H9 (cell line): ENCODE measurements around the gene PTPN11. TPM values are rescaled to one million over a fixed set of nuclear protein-coding genes. Genes with fewer than 3 reads are reported as not detected.
A peak's percentile ranks its signal among the peaks of the same experiment; 100 is the strongest.

Experiments
- DNase-seq: peaks from one replicate; pipeline ENCODE4 v3.0.0-alpha.2; 2017
- H2AFZ ChIP-seq: one replicate; pipeline ENCODE4 v1.6.1; 2013; ENCODE audit warnings: mild to moderate bottlenecking, low read length, control low read depth, moderate library complexity
- H2AK5ac ChIP-seq: 2 replicates; pipeline ENCODE4 v1.6.1; 2013; ENCODE audit warnings: low read length, control low read depth, mixed read lengths; ENCODE audit not compliant: insufficient read length
- H2BK120ac ChIP-seq: one replicate; pipeline ENCODE4 v1.6.1; 2013; ENCODE audit warnings: low read depth, mild to moderate bottlenecking, low read length, control low read depth, inconsistent platforms; ENCODE audit not compliant: poor library complexity, severe bottlenecking
- H2BK12ac ChIP-seq: 2 replicates; pipeline ENCODE4 v1.6.1; 2013; ENCODE audit warnings: low read length, control low read depth, mixed read lengths, low read depth; ENCODE audit not compliant: insufficient read length
- H2BK15ac ChIP-seq: 2 replicates; pipeline ENCODE4 v1.6.1; 2013; ENCODE audit warnings: low read depth, low read length, control low read depth
- H2BK20ac ChIP-seq: one replicate; pipeline ENCODE4 v1.6.1; 2013; ENCODE audit warnings: low read depth, mild to moderate bottlenecking, low read length, control low read depth, inconsistent platforms; ENCODE audit not compliant: poor library complexity, severe bottlenecking
- H2BK5ac ChIP-seq: 2 replicates; pipeline ENCODE4 v1.6.1; 2013; ENCODE audit warnings: low read length, control low read depth, mixed read lengths; ENCODE audit not compliant: insufficient read length
- H3K14ac ChIP-seq: 2 replicates; pipeline ENCODE4 v1.6.1; 2013; ENCODE audit warnings: low read length, control low read depth; ENCODE audit not compliant: insufficient read depth
- H3K18ac ChIP-seq: 2 replicates; pipeline ENCODE4 v1.6.1; 2013; ENCODE audit warnings: low read depth, mild to moderate bottlenecking, mixed read lengths, low read length, control low read depth; ENCODE audit not compliant: insufficient read length
- H3K23ac ChIP-seq: 2 replicates; pipeline ENCODE4 v1.6.1; 2013; ENCODE audit warnings: low read length, control low read depth, mixed read lengths, low read depth; ENCODE audit not compliant: insufficient read length
- H3K23me2 ChIP-seq: 2 replicates; pipeline ENCODE4 v1.6.1; 2013; ENCODE audit warnings: low read depth, mild to moderate bottlenecking, mixed read lengths, low read length, control low read depth; ENCODE audit not compliant: insufficient read length, poor library complexity, severe bottlenecking
- H3K27ac ChIP-seq: 2 replicates; pipeline ENCODE4 v1.5.1; 2013; ENCODE audit warnings: low read length, control low read depth, mixed read lengths, low read depth; ENCODE audit not compliant: insufficient read length
- H3K27me3 ChIP-seq: 2 replicates; pipeline ENCODE4 v1.6.1; 2013; ENCODE audit warnings: low read length, control low read depth, inconsistent platforms; ENCODE audit not compliant: insufficient read depth
- H3K4ac ChIP-seq: 2 replicates; pipeline ENCODE4 v1.6.1; 2013; ENCODE audit warnings: low read depth, mild to moderate bottlenecking, control low read depth, inconsistent platforms, low read length, moderate library complexity
- H3K4me1 ChIP-seq: 2 replicates; pipeline ENCODE4 v1.6.1; 2013; ENCODE audit warnings: low read length, control low read depth, inconsistent platforms; ENCODE audit not compliant: insufficient read depth
- H3K4me2 ChIP-seq: 2 replicates; pipeline ENCODE4 v1.6.1; 2013; ENCODE audit warnings: low read length, control low read depth, mixed read lengths; ENCODE audit not compliant: insufficient read length, insufficient read depth
- H3K56ac ChIP-seq: 2 replicates; pipeline ENCODE4 v1.6.1; 2013; ENCODE audit warnings: low read depth, mild to moderate bottlenecking, mixed read lengths, low read length, control low read depth; ENCODE audit not compliant: insufficient read length
- H3K79me1 ChIP-seq: 2 replicates; pipeline ENCODE4 v1.6.1; 2013; ENCODE audit warnings: low read depth, mild to moderate bottlenecking, moderate library complexity, low read length, control low read depth, inconsistent platforms; ENCODE audit not compliant: insufficient read depth, poor library complexity, severe bottlenecking
- H3K79me2 ChIP-seq: 2 replicates; pipeline ENCODE4 v1.6.1; 2013; ENCODE audit warnings: low read length, control low read depth, inconsistent platforms; ENCODE audit not compliant: insufficient read depth
- H3K9ac ChIP-seq: 2 replicates; pipeline ENCODE4 v1.6.1; 2013; ENCODE audit warnings: low read length, control low read depth, mixed read lengths; ENCODE audit not compliant: insufficient read length; ENCODE audit errors: extremely low read depth
- H3K9me3 ChIP-seq: one replicate; pipeline ENCODE4 v1.6.1; 2013; ENCODE audit warnings: low read depth, low read length, inconsistent platforms; ENCODE audit not compliant: control insufficient read depth
- H3T11ph ChIP-seq: one replicate; pipeline ENCODE4 v1.6.1; 2013; ENCODE audit warnings: mild to moderate bottlenecking, low read length, control low read depth, inconsistent platforms
- H4K20me1 ChIP-seq: one replicate; pipeline ENCODE4 v1.6.1; 2013; ENCODE audit not compliant: control insufficient read depth, insufficient read length, insufficient read depth
- H4K5ac ChIP-seq: 2 replicates; pipeline ENCODE4 v1.6.1; 2013; ENCODE audit warnings: low read depth, mild to moderate bottlenecking, mixed read lengths, low read length, control low read depth; ENCODE audit not compliant: insufficient read length
- H4K8ac ChIP-seq: replicated peaks from 2 replicates; pipeline ENCODE4 v1.6.1; 2013; ENCODE audit warnings: low read length, control low read depth, mixed read lengths, low read depth; ENCODE audit not compliant: insufficient read length
- H4K91ac ChIP-seq: 2 replicates; pipeline ENCODE4 v1.6.1; 2013; ENCODE audit warnings: low read depth, mild to moderate bottlenecking, moderate library complexity, mixed read lengths, low read length, control low read depth; ENCODE audit not compliant: insufficient read length
- H3K27ac Mint-ChIP-seq, 3 experiments: 2 replicates in 2 of 3; 3 replicates in 1 of 3; pipeline ENCODE4 v1.8.0; 2020 to 2021; ENCODE audit warnings: mixed read lengths in 3 of 3, mild to moderate bottlenecking in 1 of 3, moderate library complexity in 1 of 3
- H3K27me3 Mint-ChIP-seq: 2 replicates; pipeline ENCODE4 v1.8.0; 2021; ENCODE audit warnings: low read depth, mild to moderate bottlenecking, moderate library complexity, mixed read lengths
- H3K36me3 Mint-ChIP-seq, 3 experiments: 2 replicates in 2 of 3; 3 replicates in 1 of 3; pipeline ENCODE4 v1.8.0; 2020 to 2021; ENCODE audit warnings: low read depth in 3 of 3, mixed read lengths in 3 of 3; ENCODE audit not compliant: insufficient read depth in 1 of 3
- H3K4me1 Mint-ChIP-seq, 2 experiments: 2 replicates each; pipeline ENCODE4 v1.8.0; 2020; ENCODE audit warnings: mixed read lengths in 2 of 2
- H3K4me3 Mint-ChIP-seq, 2 experiments: 2 replicates in 1 of 2; 3 replicates in 1 of 2; pipeline ENCODE4 v1.8.0; 2020 to 2021; ENCODE audit warnings: mild to moderate bottlenecking in 2 of 2, mixed read lengths in 2 of 2, moderate library complexity in 1 of 2
- H3K9me3 Mint-ChIP-seq, 2 experiments: 2 replicates in 1 of 2; 3 replicates in 1 of 2; pipeline ENCODE4 v1.8.0; 2020; ENCODE audit warnings: mild to moderate bottlenecking in 2 of 2, mixed read lengths in 2 of 2, moderate library complexity in 1 of 2
- CTCF ChIP-seq: fragments of 200-600 bp; sonication (generic); conservative IDR thresholded peaks from 3 replicates; pipeline ENCODE4 v1.8.0; 2021; ENCODE audit warnings: antibody characterized with exemption, mild to moderate bottlenecking
- WGBS: extraction: QIAGEN DNeasy Blood & Tissue Kit; methylation state at CpG from one replicate; pipeline ENCODE4 v1.1.7; 2013; ENCODE audit warnings: missing lambda C conversion rate, low lambda C conversion rate, mixed read lengths; ENCODE audit not compliant: insufficient read length; ENCODE audit errors: extremely low coverage; 5-methylcytosine and 5-hydroxymethylcytosine counted together
- total RNA-seq: library from RNA; stranded (reverse); gene quantifications from 2 replicates; pipeline ENCODE4 v1.2.1, GENCODE V29; 2021

Gene PTPN11
- total RNA-seq, 1 experiment from 2014 or later, result 112 TPM

GRCh38 chr12:112382866-112383265, 35.9 kb upstream of the PTPN11 start:
- Histone ChIP-seq H4K20me1 (no peaks in the 10 kb centered on the region), H3K14ac (no peak overlapping the region), H3K79me2 (peaks cover 7% of the 10 kb centered on the region; the same call in 1 of the 2 replicates), H4K5ac (no peak overlapping the region), H4K8ac (no peak overlapping the region), H2BK20ac (no peak overlapping the region), H3K9ac (no peak overlapping the region), H3K4me2 (peak overlapping the region; percentile 52), H3K4ac (no peak overlapping the region), H2BK15ac (no peak overlapping the region), H3K23ac (no peak overlapping the region), H3K56ac (no peak overlapping the region), H3K79me1 (no peaks in the 10 kb centered on the region), H3K4me1 (no peaks in the 10 kb centered on the region), H3T11ph (no peak overlapping the region), H3K27ac (no peak overlapping the region), H2BK12ac (no peak overlapping the region), H2AFZ (peak overlapping the region; percentile 23), H4K91ac (no peak overlapping the region), H2BK5ac (no peak overlapping the region), H2BK120ac (no peak overlapping the region), H3K27me3 (no peaks in the 10 kb centered on the region), H3K18ac (no peak overlapping the region), H3K9me3 (no peaks in the 10 kb centered on the region), H3K23me2 (no peaks in the 10 kb centered on the region), H2AK5ac (no peak overlapping the region)
- H3K4me3 Mint-ChIP-seq, result peak overlapping the region; percentile 82 to 95
- H3K27ac Mint-ChIP-seq, result no peak overlapping the region
- H3K27me3 Mint-ChIP-seq, result peaks cover 2% of the 10 kb centered on the region; the same call in 1 of the 2 replicates
- no peaks in the 10 kb centered on the region for H3K9me3 Mint-ChIP-seq
- DNase-seq, result no peak
- H3K4me1 Mint-ChIP-seq, result peaks cover 18 to 25% of the 10 kb centered on the region in 2 experiments
- WGBS, result no CpG with 5 or more reads among the region's 11 CpGs
- TF ChIP-seq CTCF, result no peak
- H3K36me3 Mint-ChIP-seq, result peaks cover 0 to 2% (median 0%) of the 10 kb centered on the region in 3 experiments; a peak in 3 of 7 replicates
